ENCODE results near the gene RHOU.

Gene RHOU

GRCh38 chr1:228785366-228786330 lies 50.4 kb downstream of the RHOU start:
- no peak for DNase-seq (ENCODE audit: low spot score)

- no peak for DNase-seq (ENCODE audit: low spot score)
These were observed 51.3 kb downstream of the RHOU start for GRCh38 chr1:228786361-228787129.

- no peak for DNase-seq (ENCODE audit: low spot score)
These were observed 56.5 kb downstream of the RHOU start for GRCh38 chr1:228791791-228792190.

- DNase-seq (ENCODE audit: low spot score), result no peak
These were observed 57.3 kb downstream of the RHOU start for GRCh38 chr1:228792601-228793000.

- no peak for DNase-seq (ENCODE audit: low spot score)
These were observed 57.8 kb downstream of the RHOU start for GRCh38 chr1:228793032-228793431.

GRCh38 chr1:228794173-228794572 lies 58.9 kb downstream of the RHOU start:
- DNase-seq (ENCODE audit: low spot score), result no peak

GRCh38 chr1:228794810-228795209 lies 59.5 kb downstream of the RHOU start:
- DNase-seq (ENCODE audit: low spot score), result no peak

GRCh38 chr1:228795596-228795995 lies 60.3 kb downstream of the RHOU start:
- no peak for DNase-seq (ENCODE audit: low spot score)
